Omental fat pad (tissue), 4 donors: ENCODE measurements around the gene KRTAP5-4. TPM values are rescaled to one million over a fixed set of nuclear protein-coding genes. Genes with fewer than 3 reads are reported as not detected.

ENCODE experiments used
- ATAC-seq: fragments of 150-250 bp; one replicate; pipeline ENCODE4 v1.9.1; 2016; ENCODE audit warnings: mild to moderate bottlenecking, moderate library complexity; ENCODE audit not compliant: low FRiP score
- DNase-seq: peaks from one replicate; pipeline ENCODE4 v3.0.0-alpha.2; 2019; ENCODE audit warnings: low spot score
- CTCF ChIP-seq, 3 donors: fragments of 450-650 bp; IDR thresholded peaks; one replicate each; pipeline ENCODE4 v1.5.1; 2016 to 2017; ENCODE audit warnings: antibody characterized with exemption in 3 of 3, mild to moderate bottlenecking in 3 of 3, moderate library complexity in 2 of 3
- total RNA-seq, 4 donors: library from RNA; depleted of rRNA; stranded (reverse); fragments of >200 nt; gene quantifications; one replicate each; pipeline ENCODE4 v1.1.0, GENCODE V29; 2016

Gene KRTAP5-4
- total RNA-seq, 4 donors from 2014 or later: not detected

GRCh38 chr11:1639666-1640065, 17.7 kb upstream of the KRTAP5-4 start:
- ATAC-seq (no peak), DNase-seq (no peak)
- no peak for TF ChIP-seq CTCF (IDR thresholded peaks at IDR 0.05)

GRCh38 chr11:1639102-1639620, 17.2 kb upstream of the KRTAP5-4 start:
- no peak for TF ChIP-seq CTCF (IDR thresholded peaks at IDR 0.05)
- ATAC-seq (no peak), DNase-seq (no peak)

GRCh38 chr11:1638344-1638743, 16.4 kb upstream of the KRTAP5-4 start:
- no peak for ATAC-seq
- TF ChIP-seq CTCF (IDR thresholded peaks at IDR 0.05): no peak
- no peak for DNase-seq

DNA sequence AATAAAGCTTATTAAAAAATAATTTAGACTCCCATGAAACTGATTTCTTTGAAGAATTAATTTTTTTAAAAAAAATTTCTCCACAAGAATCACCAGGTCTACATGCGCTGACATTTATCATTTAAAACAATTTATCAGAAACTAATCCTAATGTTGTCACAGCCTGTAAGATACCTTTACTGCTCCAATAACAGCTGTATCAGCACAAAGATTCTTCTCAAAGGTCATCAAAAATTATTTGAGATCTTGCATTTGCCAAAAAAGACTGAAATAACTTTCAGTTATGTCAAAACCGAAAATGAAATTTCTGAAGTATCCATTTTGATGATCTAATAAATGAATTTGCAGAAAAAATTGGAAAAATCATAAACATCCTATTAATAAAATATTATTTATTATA, 15.7 kb upstream of the KRTAP5-4 start:
- ATAC-seq: no peak
- no peak for TF ChIP-seq CTCF (IDR thresholded peaks at IDR 0.05)
- no peak for DNase-seq

DNA sequence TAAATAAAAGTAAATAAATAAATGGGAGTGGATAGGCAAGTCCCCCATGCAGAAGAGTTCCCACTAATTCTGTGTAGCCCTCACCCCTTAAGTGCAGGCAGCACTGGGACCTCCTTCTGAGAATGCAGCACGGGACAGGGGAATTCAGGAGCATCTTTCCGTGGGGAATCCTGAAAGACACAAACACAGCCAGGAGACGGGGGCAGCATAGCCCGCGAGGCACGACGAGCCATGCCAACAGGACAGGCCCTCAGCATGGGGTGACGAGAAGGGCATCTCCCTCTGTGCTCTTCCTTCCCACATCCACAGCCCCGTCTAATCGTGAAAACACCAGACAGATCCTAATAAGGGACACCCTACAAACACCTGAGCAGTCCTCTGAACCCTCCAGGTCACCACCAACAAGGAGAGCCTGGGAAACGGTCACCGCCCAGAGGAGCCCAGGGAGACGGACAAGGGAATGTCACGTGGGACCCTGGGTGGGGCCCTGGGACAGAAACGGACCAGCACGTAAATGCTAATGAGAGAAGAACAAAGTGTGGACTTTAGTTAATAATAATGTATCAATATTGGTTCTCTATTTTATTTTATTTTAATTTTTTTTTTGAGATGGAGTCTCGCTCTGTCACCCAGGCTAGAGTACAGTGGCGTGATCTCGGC, 14.5 kb upstream of the KRTAP5-4 start:
- DNase-seq (no peak), ATAC-seq (no peak)
- TF ChIP-seq CTCF (IDR thresholded peaks at IDR 0.05): no peak

DNA sequence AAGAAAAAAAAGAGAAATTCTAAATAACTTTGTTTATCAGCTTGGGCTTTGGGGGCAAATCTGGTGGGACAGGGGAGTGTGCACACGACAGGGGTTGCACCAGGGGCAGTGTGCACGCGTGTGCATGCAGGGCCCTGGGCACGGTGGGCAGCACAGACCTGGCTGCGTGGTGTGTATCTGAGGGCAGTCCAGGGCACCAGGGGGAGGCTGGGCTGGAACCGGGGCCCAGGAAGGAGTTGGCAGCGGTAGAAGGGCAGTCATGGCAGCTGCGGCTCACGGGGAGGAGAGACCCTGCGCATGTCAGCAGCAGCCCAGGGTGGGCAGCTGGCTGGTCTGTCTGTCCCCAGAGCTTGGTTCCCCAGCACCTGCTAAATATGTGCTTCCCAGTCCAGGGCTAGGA, 11.9 kb upstream of the KRTAP5-4 start:
- TF ChIP-seq CTCF (IDR thresholded peaks at IDR 0.05): no peak
- DNase-seq: no peak

DNA sequence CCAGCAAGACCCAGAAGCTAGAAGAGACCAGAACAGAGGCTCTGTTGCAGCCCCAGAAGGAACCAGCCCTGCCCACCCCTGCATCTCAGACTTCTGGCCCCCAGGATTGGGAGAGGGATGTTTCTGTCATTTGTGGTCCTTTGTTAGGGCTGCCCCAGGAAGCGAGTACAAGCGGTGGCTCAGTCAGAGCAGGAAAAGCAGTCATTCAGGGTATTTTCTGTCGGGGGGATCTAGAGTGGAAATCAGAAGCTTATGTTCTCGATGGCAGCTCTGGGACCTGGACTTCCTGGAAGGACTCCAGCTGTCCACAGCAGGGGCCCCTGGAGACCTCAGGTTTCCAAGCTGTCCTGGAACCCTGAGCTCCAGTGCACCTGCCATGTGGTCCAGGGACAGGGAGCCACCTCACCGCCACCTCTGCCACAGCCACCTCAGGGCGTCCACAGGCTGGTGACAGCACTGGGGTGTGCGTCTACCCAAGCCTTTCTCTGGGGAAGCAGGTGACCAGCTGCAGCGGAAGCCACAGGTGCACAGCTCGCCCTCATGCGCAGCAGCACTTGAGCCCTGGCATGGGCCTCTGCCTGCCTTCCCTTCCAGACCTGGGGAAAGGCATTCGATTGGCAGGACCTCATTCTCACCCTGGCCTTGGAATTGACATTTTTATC, 10.2 kb upstream of the KRTAP5-4 start:
- no peak for ATAC-seq
- TF ChIP-seq CTCF (IDR thresholded peaks at IDR 0.05): no peak
- no peak for DNase-seq

More for the DNA sequence above, 11.9 kb upstream of the KRTAP5-4 start:
- ATAC-seq: no peak
